ENCODE data around the gene MYO18A.

Gene MYO18A

DNA sequence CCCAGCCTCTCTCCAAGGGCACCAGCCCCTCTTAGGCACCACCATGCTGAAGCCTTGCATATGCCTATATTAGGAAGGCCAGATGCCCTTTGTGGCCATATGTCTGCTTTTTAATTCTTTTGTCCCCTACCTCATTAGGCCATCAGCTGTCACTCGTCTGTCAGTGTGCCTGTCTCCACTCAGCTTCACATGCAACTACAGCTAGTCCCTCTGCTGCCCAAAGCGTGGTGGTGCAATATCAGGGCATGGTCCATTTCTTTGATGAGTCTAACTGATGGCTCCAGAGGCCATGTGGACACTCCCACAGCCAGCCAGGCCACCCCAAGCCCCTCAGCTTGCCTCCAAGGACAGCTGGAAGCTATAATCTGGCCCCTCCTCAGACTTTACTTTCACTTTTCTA, 36.3 kb downstream of the MYO18A start:
- no peak for TF ChIP-seq GLI4 (tag by site-specific recombination; IDR thresholded peaks at IDR 0.05)
- TF ChIP-seq, protein P1, sequence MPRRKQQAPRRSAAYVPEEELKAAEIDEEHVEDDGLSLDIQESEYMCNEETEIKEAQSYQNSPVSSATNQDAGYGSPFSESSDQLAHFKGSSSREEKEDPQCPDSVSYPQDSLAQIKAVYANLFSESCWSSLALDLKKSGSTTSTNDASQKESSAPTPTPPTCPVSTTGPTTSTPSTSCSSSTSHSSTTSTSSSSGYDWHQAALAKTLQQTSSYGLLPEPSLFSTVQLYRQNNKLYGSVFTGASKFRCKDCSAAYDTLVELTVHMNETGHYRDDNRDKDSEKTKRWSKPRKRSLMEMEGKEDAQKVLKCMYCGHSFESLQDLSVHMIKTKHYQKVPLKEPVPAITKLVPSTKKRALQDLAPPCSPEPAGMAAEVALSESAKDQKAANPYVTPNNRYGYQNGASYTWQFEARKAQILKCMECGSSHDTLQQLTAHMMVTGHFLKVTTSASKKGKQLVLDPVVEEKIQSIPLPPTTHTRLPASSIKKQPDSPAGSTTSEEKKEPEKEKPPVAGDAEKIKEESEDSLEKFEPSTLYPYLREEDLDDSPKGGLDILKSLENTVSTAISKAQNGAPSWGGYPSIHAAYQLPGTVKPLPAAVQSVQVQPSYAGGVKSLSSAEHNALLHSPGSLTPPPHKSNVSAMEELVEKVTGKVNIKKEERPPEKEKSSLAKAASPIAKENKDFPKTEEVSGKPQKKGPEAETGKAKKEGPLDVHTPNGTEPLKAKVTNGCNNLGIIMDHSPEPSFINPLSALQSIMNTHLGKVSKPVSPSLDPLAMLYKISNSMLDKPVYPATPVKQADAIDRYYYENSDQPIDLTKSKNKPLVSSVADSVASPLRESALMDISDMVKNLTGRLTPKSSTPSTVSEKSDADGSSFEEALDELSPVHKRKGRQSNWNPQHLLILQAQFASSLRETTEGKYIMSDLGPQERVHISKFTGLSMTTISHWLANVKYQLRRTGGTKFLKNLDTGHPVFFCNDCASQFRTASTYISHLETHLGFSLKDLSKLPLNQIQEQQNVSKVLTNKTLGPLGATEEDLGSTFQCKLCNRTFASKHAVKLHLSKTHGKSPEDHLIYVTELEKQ (tag by site-specific recombination; IDR thresholded peaks at IDR 0.05; ENCODE audit: borderline replicate concordance) = peak; percentile 78; the same call in 1 of the 2 replicates
- no peak for TF ChIP-seq ZNF510 (tag by site-specific recombination; IDR thresholded peaks at IDR 0.05; ENCODE audit: insufficient replicate concordance)
- TF ChIP-seq, protein P2, sequence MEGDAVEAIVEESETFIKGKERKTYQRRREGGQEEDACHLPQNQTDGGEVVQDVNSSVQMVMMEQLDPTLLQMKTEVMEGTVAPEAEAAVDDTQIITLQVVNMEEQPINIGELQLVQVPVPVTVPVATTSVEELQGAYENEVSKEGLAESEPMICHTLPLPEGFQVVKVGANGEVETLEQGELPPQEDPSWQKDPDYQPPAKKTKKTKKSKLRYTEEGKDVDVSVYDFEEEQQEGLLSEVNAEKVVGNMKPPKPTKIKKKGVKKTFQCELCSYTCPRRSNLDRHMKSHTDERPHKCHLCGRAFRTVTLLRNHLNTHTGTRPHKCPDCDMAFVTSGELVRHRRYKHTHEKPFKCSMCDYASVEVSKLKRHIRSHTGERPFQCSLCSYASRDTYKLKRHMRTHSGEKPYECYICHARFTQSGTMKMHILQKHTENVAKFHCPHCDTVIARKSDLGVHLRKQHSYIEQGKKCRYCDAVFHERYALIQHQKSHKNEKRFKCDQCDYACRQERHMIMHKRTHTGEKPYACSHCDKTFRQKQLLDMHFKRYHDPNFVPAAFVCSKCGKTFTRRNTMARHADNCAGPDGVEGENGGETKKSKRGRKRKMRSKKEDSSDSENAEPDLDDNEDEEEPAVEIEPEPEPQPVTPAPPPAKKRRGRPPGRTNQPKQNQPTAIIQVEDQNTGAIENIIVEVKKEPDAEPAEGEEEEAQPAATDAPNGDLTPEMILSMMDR (tag by site-specific recombination; IDR thresholded peaks at IDR 0.05) = peak; percentile 59
- no peak for TF ChIP-seq ZNF274 (IDR thresholded peaks at IDR 0.05; ENCODE audit: low read length)
- no peak for TF ChIP-seq ZNF274 (tag by site-specific recombination; IDR thresholded peaks at IDR 0.05; ENCODE audit: borderline replicate concordance)
- TF ChIP-seq, protein P3, sequence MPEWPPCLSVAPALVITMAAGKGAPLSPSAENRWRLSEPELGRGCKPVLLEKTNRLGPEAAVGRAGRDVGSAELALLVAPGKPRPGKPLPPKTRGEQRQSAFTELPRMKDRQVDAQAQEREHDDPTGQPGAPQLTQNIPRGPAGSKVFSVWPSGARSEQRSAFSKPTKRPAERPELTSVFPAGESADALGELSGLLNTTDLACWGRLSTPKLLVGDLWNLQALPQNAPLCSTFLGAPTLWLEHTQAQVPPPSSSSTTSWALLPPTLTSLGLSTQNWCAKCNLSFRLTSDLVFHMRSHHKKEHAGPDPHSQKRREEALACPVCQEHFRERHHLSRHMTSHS (tag by site-specific recombination; IDR thresholded peaks at IDR 0.05) = no peak
- no peak for TF ChIP-seq SCRT1 (tag by site-specific recombination; IDR thresholded peaks at IDR 0.05; ENCODE audit: borderline replicate concordance)
- peak; percentile 41 for TF ChIP-seq ZNF654 (tag by site-specific recombination; IDR thresholded peaks at IDR 0.05; ENCODE audit: low read depth)
- ChIA-PET CTCF (interaction anchor here (0.6 to 21.4 kb wide), 13 partner anchors 13 to 448 kb away, joined by 3 to 506 read pairs (median 3); partner anchors contain the start of gene MYO18A), POLR2A (interaction anchor here (0.6 to 1.3 kb wide), 2 partner anchors 33 to 36 kb away, joined by 3 read pairs; partner anchors contain the start of gene MYO18A)
- Histone ChIP-seq H3K27ac (ENCODE audit: extremely low read depth, low read depth, low read length) (no peak overlapping the region), H3K4me3 (ENCODE audit: low read depth, low read length) (no peak overlapping the region), H3K4me1 (ENCODE audit: control insufficient read depth, insufficient read depth, low read length) (peaks cover 15% of the 10 kb centered on the region), H3K9me3 (ENCODE audit: control insufficient read depth, insufficient read depth, low read depth, low read length) (no peaks in the 10 kb centered on the region), H3K36me3 (ENCODE audit: control insufficient read depth in 2 of 2, insufficient read depth in 1 of 2, low read length in 2 of 2) (no peaks in the 10 kb centered on the region; a peak in 1 of 3 replicates)

DNA sequence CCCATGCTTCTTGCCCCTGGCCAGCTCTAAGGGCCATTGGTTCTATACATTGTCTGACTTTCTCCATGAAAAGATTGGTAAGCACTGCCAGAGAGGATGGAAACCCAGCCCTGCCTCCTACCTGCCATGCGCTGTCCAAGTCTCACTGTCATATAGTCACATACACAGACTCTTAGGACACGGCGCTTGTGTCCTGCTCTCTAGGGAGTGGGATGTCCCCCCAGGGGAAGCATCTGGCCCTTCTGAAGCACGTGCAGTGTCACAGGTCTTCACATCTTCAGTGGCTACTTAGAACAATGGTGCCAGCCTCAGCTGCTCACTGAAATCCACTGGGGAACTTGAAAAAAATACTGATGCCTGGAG, 38.7 kb downstream of the MYO18A start:
- CTCF ChIA-PET = interaction anchor here (0.7 to 21.4 kb wide), 6 partner anchors 11 to 395 kb away, joined by 3 to 506 read pairs (median 7); no protein-coding TSS in a partner anchor
- Histone ChIP-seq H3K36me3 (ENCODE audit: control insufficient read depth in 2 of 2, insufficient read depth in 1 of 2, low read length in 2 of 2) (no peaks in the 10 kb centered on the region), H3K9me3 (ENCODE audit: control insufficient read depth, insufficient read depth, low read depth, low read length) (no peaks in the 10 kb centered on the region), H3K4me1 (ENCODE audit: control insufficient read depth, insufficient read depth, low read length) (peaks cover 15% of the 10 kb centered on the region), H3K4me3 (ENCODE audit: low read depth, low read length) (no peak overlapping the region), H3K27ac (ENCODE audit: extremely low read depth, low read depth, low read length) (no peak overlapping the region)
- POLR2A ChIA-PET = no interaction called here
- TF ChIP-seq GLIS1 (tag by site-specific recombination; IDR thresholded peaks at IDR 0.05) = no peak
- no peak for TF ChIP-seq EGR2 (tag by site-specific recombination; IDR thresholded peaks at IDR 0.05; ENCODE audit: low read depth)
- TF ChIP-seq GFI1B (tag by site-specific recombination; IDR thresholded peaks at IDR 0.05) = no peak
- TF ChIP-seq ZNF610 (tag by site-specific recombination; IDR thresholded peaks at IDR 0.05; ENCODE audit: borderline replicate concordance) = no peak
- no peak for TF ChIP-seq ZNF629 (tag by site-specific recombination; IDR thresholded peaks at IDR 0.05)
- no peak for TF ChIP-seq ZNF223 (tag by site-specific recombination; IDR thresholded peaks at IDR 0.05)
- TF ChIP-seq BCL11B (tag by site-specific recombination; IDR thresholded peaks at IDR 0.05; ENCODE audit: low read depth) = no peak

Measured in HEK293 (cell line).